ENCODE data around the gene INF2. TPM values are rescaled to one million over a fixed set of nuclear protein-coding genes. Genes with fewer than 3 reads are reported as not detected.
A peak's percentile ranks its signal among the peaks of the same experiment; 100 is the strongest.

Gene INF2
- total RNA-seq, 1 experiment from 2014 or later = 58.3 TPM

GRCh38 chr14:104768437-104769323 is 79.3 kb downstream of the INF2 start:
- H3K9me3 Mint-ChIP-seq = peaks cover 10 to 14% of the 10 kb centered on the region in 2 experiments
- peak overlapping the region; percentile 15 for H3K18ac ChIP-seq (ENCODE audit: insufficient read length, low read depth, low read length)
- no peak overlapping the region for H3K23ac ChIP-seq (ENCODE audit: insufficient read length, low read depth, low read length)
- no peaks in the 10 kb centered on the region for H3K79me2 ChIP-seq (ENCODE audit: insufficient read depth, low read length)
- no CpG with 5 or more reads among the region's 25 CpGs for WGBS (ENCODE audit: extremely low coverage, insufficient read length, low lambda C conversion rate)
- DNase-seq = peak; percentile 97
- H3K14ac ChIP-seq (ENCODE audit: insufficient read depth, low read length) = no peak overlapping the region
- no peaks in the 10 kb centered on the region for H4K20me1 ChIP-seq (ENCODE audit: control insufficient read depth, insufficient read depth, insufficient read length)
- no peaks in the 10 kb centered on the region for H3K4me1 ChIP-seq (ENCODE audit: insufficient read depth, low read length)
- H4K8ac ChIP-seq (replicated peaks; ENCODE audit: insufficient read length, low read depth, low read length) = no peak overlapping the region
- no peak overlapping the region for H3K56ac ChIP-seq (ENCODE audit: insufficient read length, low read depth, low read length)
- H3K23me2 ChIP-seq (ENCODE audit: insufficient read length, low read depth, low read length, poor library complexity, severe bottlenecking) = peaks cover 2% of the 10 kb centered on the region
- no peak overlapping the region for H2BK12ac ChIP-seq (ENCODE audit: insufficient read length, low read depth, low read length)
- no peak overlapping the region for H2BK5ac ChIP-seq (ENCODE audit: insufficient read length, low read length)
- peak overlapping the region; percentile 0 for H3K4me2 ChIP-seq (ENCODE audit: insufficient read depth, insufficient read length, low read length)
- no peak overlapping the region for H4K5ac ChIP-seq (ENCODE audit: insufficient read length, low read depth, low read length)
- TF ChIP-seq CTCF (conservative IDR thresholded peaks at IDR 0.05) = peak; percentile 93
- H2BK20ac ChIP-seq (ENCODE audit: low read depth, low read length, poor library complexity, severe bottlenecking) = no peak overlapping the region
- no peak overlapping the region for H4K91ac ChIP-seq (ENCODE audit: insufficient read length, low read depth, low read length)
- no peak overlapping the region for H2AFZ ChIP-seq (ENCODE audit: low read length)
- peaks cover 15 to 21% of the 10 kb centered on the region in 2 experiments for H3K4me1 Mint-ChIP-seq
- H3K36me3 Mint-ChIP-seq (ENCODE audit: insufficient read depth in 1 of 3, low read depth in 3 of 3) = peaks cover 35 to 54% (median 46%) of the 10 kb centered on the region in 3 experiments
- no peak overlapping the region for H2BK120ac ChIP-seq (ENCODE audit: low read depth, low read length, poor library complexity, severe bottlenecking)
- H3T11ph ChIP-seq (ENCODE audit: low read length) = no peak overlapping the region
- no peak overlapping the region for H2AK5ac ChIP-seq (ENCODE audit: insufficient read length, low read length)
- H3K27ac Mint-ChIP-seq = peak overlapping the region in 2 of 3 experiments; percentile 62 to 86; a peak in 2 of 7 replicates
- no peak overlapping the region for H3K27ac ChIP-seq (ENCODE audit: insufficient read length, low read depth, low read length)
- H3K27me3 Mint-ChIP-seq (ENCODE audit: low read depth) = no peaks in the 10 kb centered on the region
- no peak overlapping the region for H3K4ac ChIP-seq (ENCODE audit: low read depth, low read length)
- no peak overlapping the region for H3K9ac ChIP-seq (ENCODE audit: extremely low read depth, insufficient read length, low read length)
- no peak overlapping the region for H2BK15ac ChIP-seq (ENCODE audit: low read depth, low read length)
- H3K9me3 ChIP-seq (ENCODE audit: control insufficient read depth, low read depth, low read length) = no peaks in the 10 kb centered on the region
- H3K27me3 ChIP-seq (ENCODE audit: insufficient read depth, low read length) = no peaks in the 10 kb centered on the region
- H3K79me1 ChIP-seq (ENCODE audit: insufficient read depth, low read depth, low read length, poor library complexity, severe bottlenecking) = no peaks in the 10 kb centered on the region
- peak overlapping the region in 1 of 2 experiments; percentile 58; a peak in 3 of 5 replicates for H3K4me3 Mint-ChIP-seq

All from H9 (cell line).